GM19328 (cell line): ENCODE measurements around the gene SHISAL2A.
"Not testable (repeated sequence)": the region's sequence is repeated elsewhere in the genome, so short reads cannot be mapped to it uniquely, and the experiment has no call there.

Source experiments
- ATAC-seq: cut with Tn5 transposase; IDR thresholded peaks from one replicate; pipeline ENCODE4 v1.9.1; 2021; ENCODE audit warnings: mild to moderate bottlenecking, moderate library complexity; ENCODE audit not compliant: unreplicated experiment

SHISAL2A gene

DNA sequence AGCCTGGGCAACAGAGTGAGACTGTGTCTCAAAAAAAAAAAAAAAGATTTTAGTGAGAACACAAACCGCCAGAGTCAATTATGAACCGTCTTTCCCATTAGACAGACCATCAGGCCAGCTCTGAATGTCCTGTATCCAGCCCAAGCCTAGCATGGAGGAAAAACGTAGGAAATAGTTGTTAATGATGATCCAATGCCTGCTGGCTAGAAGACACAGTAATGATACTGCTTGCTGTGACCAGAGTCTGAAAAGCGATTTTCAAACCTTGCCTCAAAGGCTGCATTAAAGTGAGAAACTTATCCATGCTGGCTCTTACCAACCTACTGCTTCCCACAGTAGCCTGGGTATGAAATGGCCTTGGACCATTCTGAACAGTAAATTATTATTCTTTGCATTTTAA, 48.2 kb downstream of the SHISAL2A start:
- ATAC-seq, result no peak

DNA sequence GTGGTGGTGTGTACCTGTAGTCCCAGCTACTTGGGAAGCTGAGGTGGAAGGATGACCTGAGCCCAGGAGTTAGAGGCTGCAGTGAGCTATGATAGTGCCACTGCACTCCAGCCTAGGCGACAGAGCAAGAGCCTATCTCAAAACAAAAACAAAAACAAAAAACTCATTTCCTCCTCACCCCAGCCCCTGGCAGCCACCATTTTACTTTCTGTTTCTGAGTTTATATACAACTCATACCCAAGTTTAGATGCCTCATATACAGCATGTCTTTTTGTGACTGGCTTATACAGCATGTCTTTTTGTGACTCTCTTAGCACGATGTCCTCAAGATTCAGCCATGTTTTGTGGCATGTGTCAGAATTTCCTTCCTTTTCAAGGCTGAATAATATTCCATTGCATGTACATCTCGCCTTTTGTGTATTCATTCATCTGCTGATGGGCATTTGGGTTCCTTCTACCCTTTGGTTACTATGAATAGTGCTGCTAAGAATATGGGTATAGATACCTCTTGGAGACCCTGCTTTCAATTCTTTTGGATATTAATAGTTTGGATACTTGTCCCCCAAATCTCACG, 50.5 kb downstream of the SHISAL2A start:
- ATAC-seq, result no peak

DNA sequence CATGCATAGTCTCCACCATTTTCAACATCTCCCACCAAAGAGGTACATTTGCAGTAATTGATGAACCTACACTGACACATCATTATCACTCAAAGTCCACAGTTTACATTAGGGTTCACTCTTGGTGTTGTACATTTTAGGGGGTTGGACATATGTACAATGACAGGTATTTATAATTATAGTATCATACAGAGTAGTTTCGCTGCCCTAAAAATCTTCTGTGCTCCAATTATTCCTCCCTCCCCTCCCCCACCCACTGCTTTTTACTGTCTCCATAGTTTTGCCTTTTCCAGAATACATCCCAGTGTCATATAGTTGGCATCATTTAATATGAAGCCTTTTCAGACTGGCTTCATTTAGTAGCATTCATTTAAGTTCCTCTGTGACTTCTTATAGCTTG, 51.6 kb downstream of the SHISAL2A start:
- no peak for ATAC-seq

DNA sequence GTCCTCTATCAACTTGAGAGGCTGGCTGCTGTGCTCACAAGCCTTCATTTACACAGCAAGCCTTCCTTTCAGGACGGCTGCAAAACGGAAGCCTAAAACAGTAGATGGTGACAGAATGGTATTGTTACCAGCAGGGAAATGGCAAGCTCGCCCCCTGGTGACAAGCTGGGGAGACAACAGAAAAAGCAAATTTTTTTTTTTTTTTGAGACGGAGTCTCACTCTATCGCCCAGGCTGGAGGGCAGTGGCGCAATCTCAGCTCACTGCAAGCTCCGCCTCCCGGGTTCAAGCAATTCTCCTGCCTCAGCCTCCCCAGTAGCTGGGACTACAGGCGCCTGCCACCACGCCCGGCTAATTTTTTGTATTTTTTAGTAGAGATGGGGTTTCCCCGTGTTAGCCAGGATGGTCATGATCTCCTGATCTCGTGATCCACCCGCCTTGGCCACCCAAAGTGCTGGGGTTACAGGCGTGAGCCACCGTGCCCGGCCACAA, 53.3 kb downstream of the SHISAL2A start:
- ATAC-seq, result not testable (repeated sequence)

DNA sequence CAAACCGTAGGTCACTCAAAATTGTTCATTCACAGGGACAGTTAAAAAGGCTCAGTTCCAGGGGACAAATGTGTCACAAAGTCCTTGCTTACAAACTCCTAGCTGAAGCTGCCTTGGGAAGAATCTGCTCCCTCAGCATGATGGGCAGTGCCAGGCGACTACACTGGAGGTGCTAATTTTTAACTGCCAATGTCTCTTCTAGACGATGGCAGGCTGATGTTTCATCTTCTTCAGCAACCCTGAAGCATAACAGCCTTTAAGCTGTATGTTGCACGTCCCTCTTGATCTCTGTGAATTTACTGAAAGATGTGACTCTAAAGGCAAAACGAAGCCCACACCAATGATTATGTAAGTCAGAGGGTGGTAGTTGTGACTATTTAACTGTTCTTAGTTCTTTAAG, 53.9 kb downstream of the SHISAL2A start:
- no peak for ATAC-seq

DNA sequence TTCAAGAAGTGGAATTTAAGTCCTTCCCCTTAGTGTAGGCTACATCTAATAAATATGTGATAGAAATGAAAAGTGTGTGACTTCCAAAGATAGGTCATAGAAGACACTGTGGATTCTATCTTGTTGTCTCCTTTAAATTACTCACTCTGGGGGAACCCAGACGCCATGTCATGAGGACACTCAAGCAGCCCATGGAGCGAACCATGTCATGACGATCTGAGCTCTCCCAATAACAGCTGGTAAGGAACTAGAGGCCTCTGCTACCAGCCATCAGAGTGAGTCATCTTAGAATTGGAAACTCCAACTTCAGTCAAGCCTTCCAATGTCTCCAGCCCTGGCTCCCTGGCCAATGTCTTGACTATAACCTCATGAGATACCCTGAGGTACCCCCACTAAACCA, 58.9 kb downstream of the SHISAL2A start:
- no peak for ATAC-seq

DNA sequence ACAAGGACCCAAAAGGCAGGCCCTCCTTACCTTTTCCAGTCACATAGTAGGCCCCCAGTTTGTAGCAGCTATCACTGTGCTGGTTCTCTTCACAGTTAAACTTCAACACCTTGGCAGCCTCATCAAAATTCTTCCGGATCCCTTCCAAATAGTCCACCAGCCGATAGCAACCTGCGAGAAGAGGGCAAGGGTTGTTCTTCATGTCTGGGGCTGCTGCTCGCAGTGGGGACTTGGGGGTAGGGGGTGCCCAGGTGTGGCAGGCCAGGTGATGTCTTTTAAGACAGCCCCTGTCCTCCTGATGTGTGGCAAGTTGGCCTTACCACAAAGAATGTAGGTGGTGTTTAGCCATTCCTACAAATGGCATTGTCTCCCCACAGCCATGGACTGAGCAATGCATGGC, 59.7 kb downstream of the SHISAL2A start:
- no peak for ATAC-seq

DNA sequence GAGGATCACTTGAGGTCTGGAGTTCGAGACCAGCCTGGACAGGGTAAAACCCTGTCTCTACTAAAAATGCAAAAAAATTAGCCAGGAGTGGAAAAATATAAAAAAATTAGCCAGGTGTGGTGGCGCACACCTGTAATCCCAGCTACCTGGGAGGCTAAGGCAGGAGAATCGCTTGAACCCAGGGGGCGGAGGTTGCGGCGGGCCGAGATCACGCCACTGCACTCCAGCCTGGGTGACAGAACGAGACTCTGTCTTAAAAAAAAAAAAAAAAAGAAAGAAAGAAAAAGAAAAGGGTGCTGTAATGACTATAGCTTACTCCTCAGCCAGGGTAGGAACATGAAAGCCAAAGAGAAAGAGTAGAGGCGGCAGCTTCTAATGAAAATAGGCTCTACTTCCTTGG, 60.4 kb downstream of the SHISAL2A start:
- ATAC-seq, result not testable (repeated sequence)

DNA sequence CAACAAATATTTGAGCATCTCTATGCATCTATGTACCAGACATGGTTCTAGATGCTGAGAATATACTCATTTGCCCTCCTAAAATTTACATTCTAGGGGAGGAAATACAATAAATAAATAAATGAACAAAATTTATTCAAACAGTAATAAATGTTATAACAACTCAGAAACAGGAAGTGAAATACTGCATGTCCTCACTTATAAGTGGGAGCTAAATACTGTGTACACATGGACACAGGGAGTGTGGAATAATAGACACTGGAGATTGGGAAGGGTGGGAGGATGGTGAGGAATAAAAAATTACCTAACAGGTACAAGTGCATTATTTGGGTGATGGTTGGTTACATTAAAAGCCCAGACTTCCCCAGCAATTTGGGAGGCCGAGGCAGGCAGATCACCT, 60.9 kb downstream of the SHISAL2A start:
- no peak for ATAC-seq

DNA sequence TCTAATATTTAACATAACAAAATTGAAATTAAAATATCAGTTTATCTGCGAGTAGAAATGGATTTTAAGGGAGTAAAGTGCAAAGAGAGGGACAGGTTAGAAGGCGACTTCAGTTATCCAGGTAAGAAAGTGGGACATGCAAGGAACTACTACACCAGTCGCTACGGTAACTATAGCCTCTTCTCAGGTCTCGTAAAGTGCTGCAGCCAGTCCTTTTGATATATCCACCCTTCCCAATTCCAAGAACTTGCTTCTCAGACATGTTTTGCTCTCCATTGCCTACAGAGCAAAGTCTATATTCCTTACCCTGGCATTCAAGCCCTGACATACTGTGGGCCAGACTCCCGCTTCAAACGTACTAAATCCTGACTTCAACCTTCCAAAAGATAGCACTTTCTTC, 62.7 kb downstream of the SHISAL2A start:
- no peak for ATAC-seq

DNA sequence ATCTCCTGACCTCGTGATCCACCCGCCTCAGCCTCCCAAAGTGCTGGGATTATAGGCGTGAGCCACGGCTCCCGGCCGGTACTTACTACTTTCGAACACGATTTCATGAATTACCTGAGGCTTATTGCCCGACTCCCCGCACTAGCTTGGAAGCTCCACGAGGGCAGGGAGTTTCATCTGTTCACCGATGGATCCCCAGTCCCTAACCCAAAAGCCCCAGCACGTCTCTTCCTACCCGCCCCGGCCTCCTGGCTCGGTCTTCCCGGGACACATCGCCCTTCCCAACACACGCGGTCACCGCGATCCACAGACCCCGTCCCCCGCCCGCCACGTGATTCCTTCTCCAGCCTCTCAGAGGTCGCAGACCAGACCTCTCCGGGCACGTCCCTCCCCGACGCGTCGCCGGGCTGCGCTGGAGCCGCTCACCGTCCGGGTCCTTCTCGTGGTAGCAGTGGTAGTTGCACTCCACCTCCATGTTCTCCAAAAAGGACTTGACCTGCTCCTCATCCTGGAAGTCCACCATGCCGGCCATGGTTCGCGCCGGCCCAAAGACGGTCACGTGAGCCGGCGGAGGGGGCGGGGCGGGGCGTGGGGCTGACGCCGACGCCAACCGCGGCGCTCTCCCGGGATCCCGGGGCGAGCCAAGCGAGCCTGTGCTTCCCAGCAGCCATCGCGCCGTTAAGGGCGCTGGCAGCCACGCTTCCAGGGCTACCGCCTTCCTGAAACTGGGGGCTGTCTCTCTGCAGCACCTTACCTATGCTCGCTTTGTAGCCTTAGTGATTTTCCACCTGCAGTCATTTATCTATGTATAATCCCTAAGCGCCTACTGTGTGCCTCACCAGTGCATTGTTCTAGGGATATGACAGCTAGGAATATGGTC, 65.1 kb downstream of the SHISAL2A start, which contains the start of gene COA7:
TSS of gene COA7 (minus strand) at position 553 of the 880 bp plus-strand sequence. CDS start at position 532, 21 bp downstream.
- ATAC-seq, result peak; percentile 47

DNA sequence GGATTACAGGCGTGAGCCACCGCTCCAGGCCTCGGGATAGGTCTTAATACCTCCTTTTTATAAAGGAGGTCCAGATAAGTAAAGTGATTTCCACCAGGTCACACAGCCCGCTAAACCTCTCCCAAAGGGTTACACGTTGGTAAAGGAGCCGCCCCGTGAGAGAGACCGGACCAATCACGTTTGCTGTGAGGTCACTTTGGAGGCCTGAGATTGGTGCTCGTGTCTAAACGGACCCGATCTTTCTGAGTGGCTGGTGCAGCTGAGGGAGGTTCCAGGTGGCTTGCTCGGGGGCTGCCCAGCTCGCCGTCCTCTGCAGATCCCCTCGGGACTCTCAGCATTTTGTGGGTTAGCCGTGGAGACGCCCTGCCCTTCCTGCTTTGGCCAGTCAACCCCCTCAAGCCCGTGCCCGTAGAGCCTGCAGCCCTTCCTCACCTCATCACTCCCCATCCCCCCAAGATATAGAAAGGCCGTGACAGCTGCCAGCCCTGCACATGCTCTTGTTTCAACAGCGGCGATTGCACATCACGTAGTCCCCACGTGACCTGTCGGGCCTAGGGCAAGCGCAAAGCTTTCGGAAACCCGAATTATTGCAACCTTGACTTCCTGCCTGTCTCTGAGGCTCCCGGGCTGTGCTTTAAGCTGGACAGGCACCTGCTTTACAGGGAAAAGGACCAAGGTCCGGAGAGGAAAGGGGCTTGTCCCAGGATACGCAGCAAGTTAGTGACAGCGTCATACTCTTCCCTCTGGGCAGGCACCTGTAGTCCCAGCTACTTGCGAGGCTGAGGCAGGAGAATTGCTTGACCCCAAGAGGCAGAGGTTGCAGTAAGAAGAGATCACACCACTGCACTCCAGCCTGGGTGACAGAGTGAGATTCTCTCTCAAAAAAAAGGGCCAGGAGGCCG, 70.2 kb downstream of the SHISAL2A start:
- ATAC-seq, result peak; percentile 85

DNA sequence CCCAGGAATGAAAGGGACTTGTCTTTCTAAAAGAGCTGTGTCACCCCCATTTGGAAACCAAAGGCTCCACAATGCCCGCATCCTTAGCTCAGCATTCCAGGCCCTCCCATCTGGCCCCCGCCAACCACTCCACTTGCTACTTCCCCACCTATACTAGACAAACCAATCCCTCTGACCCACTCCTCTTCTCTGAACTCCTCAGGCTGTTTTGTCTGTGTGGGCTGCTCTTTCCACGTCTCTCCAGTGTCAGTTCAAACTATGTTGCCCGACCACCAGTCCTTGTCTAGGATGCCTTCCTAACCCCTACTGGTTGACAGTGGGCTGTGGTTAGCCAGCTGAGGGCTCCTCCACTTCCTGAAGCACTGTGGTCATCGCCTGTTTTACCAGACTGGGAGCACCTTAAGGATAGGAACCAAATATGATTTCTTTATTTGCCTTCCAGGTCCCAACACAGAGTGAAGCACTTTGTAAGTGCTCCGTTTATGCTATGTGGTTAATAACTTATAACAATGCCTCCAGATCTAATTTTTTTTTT, 73.2 kb downstream of the SHISAL2A start:
- no peak for ATAC-seq
